DOHH2 (cell line): Measurements from ENCODE around the gene DENND5B.

ENCODE experiments used
- EZH2phosphoT487 ChIP-seq: fragments of 200-600 bp; sonication (generic); IDR thresholded peaks from 2 replicates; pipeline ENCODE4 v1.6.1; 2017; ENCODE audit warnings: borderline replicate concordance, mild to moderate bottlenecking, antibody characterized with exemption, low read length, moderate library complexity, mixed read lengths
- TF ChIP-seq, protein P1 (sequence below): fragments of 200-600 bp; sonication (generic); IDR thresholded peaks from one replicate; pipeline ENCODE4 v1.5.1; 2014; ENCODE audit warnings: antibody characterized with exemption, mild to moderate bottlenecking, low read depth, low read length; ENCODE audit not compliant: poor library complexity, severe bottlenecking

GRCh38 chr12:31574803-31575575 is 15.9 kb downstream of the DENND5B start:
- TF ChIP-seq, protein P1, sequence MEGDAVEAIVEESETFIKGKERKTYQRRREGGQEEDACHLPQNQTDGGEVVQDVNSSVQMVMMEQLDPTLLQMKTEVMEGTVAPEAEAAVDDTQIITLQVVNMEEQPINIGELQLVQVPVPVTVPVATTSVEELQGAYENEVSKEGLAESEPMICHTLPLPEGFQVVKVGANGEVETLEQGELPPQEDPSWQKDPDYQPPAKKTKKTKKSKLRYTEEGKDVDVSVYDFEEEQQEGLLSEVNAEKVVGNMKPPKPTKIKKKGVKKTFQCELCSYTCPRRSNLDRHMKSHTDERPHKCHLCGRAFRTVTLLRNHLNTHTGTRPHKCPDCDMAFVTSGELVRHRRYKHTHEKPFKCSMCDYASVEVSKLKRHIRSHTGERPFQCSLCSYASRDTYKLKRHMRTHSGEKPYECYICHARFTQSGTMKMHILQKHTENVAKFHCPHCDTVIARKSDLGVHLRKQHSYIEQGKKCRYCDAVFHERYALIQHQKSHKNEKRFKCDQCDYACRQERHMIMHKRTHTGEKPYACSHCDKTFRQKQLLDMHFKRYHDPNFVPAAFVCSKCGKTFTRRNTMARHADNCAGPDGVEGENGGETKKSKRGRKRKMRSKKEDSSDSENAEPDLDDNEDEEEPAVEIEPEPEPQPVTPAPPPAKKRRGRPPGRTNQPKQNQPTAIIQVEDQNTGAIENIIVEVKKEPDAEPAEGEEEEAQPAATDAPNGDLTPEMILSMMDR = no peak
- no peak for TF ChIP-seq EZH2phosphoT487
